Neuronal stem cell (in vitro differentiated cells): Measurements from ENCODE around the gene WDR35.

Experiments used
- DNase-seq: peaks from one replicate; pipeline ENCODE4 v3.0.0-alpha.2; 2013; ENCODE audit warnings: low spot score
- H2AFZ ChIP-seq: one replicate; pipeline ENCODE4 v1.6.1; 2013; ENCODE audit warnings: mild to moderate bottlenecking, low read length, inconsistent platforms
- H2AK5ac ChIP-seq: 2 replicates; pipeline ENCODE4 v1.6.1; 2013; ENCODE audit warnings: low read depth, mild to moderate bottlenecking, inconsistent platforms, low read length, moderate library complexity, mixed read lengths
- H2BK120ac ChIP-seq: 2 replicates; pipeline ENCODE4 v1.6.1; 2013; ENCODE audit warnings: low read depth, mild to moderate bottlenecking, inconsistent platforms, low read length, moderate library complexity, mixed read lengths
- H2BK12ac ChIP-seq: one replicate; pipeline ENCODE4 v1.6.1; 2013; ENCODE audit warnings: low read length, inconsistent platforms
- H2BK15ac ChIP-seq: 2 replicates; pipeline ENCODE4 v1.6.1; 2013; ENCODE audit warnings: mild to moderate bottlenecking, low read length, inconsistent platforms, mixed read lengths
- H2BK5ac ChIP-seq: one replicate; pipeline ENCODE4 v1.6.1; 2013; ENCODE audit warnings: inconsistent platforms, mild to moderate bottlenecking, low read length, moderate library complexity
- H3K14ac ChIP-seq: one replicate; pipeline ENCODE4 v1.6.1; 2013; ENCODE audit warnings: low read length, inconsistent platforms
- H3K18ac ChIP-seq: 2 replicates; pipeline ENCODE4 v1.6.1; 2013; ENCODE audit warnings: low read length, inconsistent platforms
- H3K23ac ChIP-seq: 2 replicates; pipeline ENCODE4 v1.6.1; 2013; ENCODE audit warnings: low read depth, mild to moderate bottlenecking, mixed read lengths, low read length, inconsistent platforms; ENCODE audit not compliant: poor library complexity
- H3K27ac ChIP-seq: replicated peaks from 3 replicates; pipeline ENCODE4 v1.5.1; 2013; ENCODE audit warnings: low read length, inconsistent platforms
- H3K27me3 ChIP-seq, 3 experiments: 2 replicates each; pipeline ENCODE4 v1.6.1; 2013; ENCODE audit warnings: low read length in 3 of 3, mild to moderate bottlenecking in 2 of 3, inconsistent platforms in 1 of 3, low read depth in 1 of 3, mixed read lengths in 1 of 3, moderate library complexity in 1 of 3; ENCODE audit not compliant: control insufficient read depth in 3 of 3, insufficient read depth in 3 of 3
- H3K36me3 ChIP-seq, 2 donors: replicated peaks in 1 of 2; 2 replicates each; pipeline ENCODE4 v1.6.1; 2013; ENCODE audit warnings: low read length in 2 of 2; ENCODE audit not compliant: control insufficient read depth in 2 of 2, insufficient read depth in 2 of 2
- H3K4ac ChIP-seq: 2 replicates; pipeline ENCODE4 v1.6.1; 2013; ENCODE audit warnings: inconsistent platforms, mild to moderate bottlenecking, low read length, moderate library complexity
- H3K4me1 ChIP-seq, 2 donors: 1 replicate in 1 of 2; 2 replicates in 1 of 2; pipeline ENCODE4 v1.6.1; 2013; ENCODE audit warnings: low read length in 2 of 2, low read depth in 1 of 2; ENCODE audit not compliant: control insufficient read depth in 2 of 2, insufficient read depth in 1 of 2
- H3K4me2 ChIP-seq: one replicate; pipeline ENCODE4 v1.6.1; 2013; ENCODE audit warnings: mild to moderate bottlenecking, low read length, inconsistent platforms; ENCODE audit not compliant: insufficient read depth, poor library complexity, severe bottlenecking
- H3K4me3 ChIP-seq, 2 donors: 2 replicates each; pipeline ENCODE4 v1.5.1; 2013; ENCODE audit warnings: low read length in 2 of 2, mild to moderate bottlenecking in 2 of 2, inconsistent platforms in 1 of 2, moderate library complexity in 1 of 2
- H3K79me1 ChIP-seq: one replicate; pipeline ENCODE4 v1.6.1; 2013; ENCODE audit warnings: low read depth, mild to moderate bottlenecking, inconsistent platforms, low read length, moderate library complexity
- H3K9ac ChIP-seq: one replicate; pipeline ENCODE4 v1.6.1; 2013; ENCODE audit warnings: mild to moderate bottlenecking, low read depth, low read length, inconsistent platforms; ENCODE audit not compliant: poor library complexity
- H3K9me3 ChIP-seq, 2 donors: replicated peaks in 1 of 2; 2 replicates each; pipeline versions ENCODE3 to v1.6.1; 2013; ENCODE audit warnings: low read length in 2 of 2, mild to moderate bottlenecking in 2 of 2, inconsistent platforms in 1 of 2, low read depth in 1 of 2, mixed read lengths in 1 of 2, moderate library complexity in 1 of 2; ENCODE audit not compliant: control insufficient read depth in 2 of 2, insufficient read depth in 1 of 2
- H4K8ac ChIP-seq: one replicate; pipeline ENCODE4 v1.6.1; 2013; ENCODE audit warnings: low read depth, mild to moderate bottlenecking, inconsistent platforms, low read length, moderate library complexity
- H4K91ac ChIP-seq: one replicate; pipeline ENCODE4 v1.6.1; 2013; ENCODE audit warnings: low read length, low read depth, mild to moderate bottlenecking, inconsistent platforms; ENCODE audit not compliant: poor library complexity
- WGBS, 2 donors: extraction: QIAGEN DNeasy Blood & Tissue Kit; methylation state at CpG; one replicate each; pipeline ENCODE4 v1.1.7; 2013; ENCODE audit warnings: missing lambda C conversion rate in 2 of 2, mixed read lengths in 1 of 2; ENCODE audit not compliant: insufficient read length in 2 of 2, insufficient replicate concordance in 1 of 2; ENCODE audit errors: extremely low coverage in 2 of 2; 5-methylcytosine and 5-hydroxymethylcytosine counted together

The WDR35 gene

GRCh38 chr2:19874726-19875125 is 115.2 kb downstream of the WDR35 start:
- DNase-seq = no peak
- H3K27me3 ChIP-seq = peaks cover 0 to 16% (median 2%) of the 10 kb centered on the region in 3 experiments
- H3K23ac ChIP-seq = no peak overlapping the region
- no peak overlapping the region for H2BK12ac ChIP-seq
- no peak overlapping the region for H3K18ac ChIP-seq
- H3K9ac ChIP-seq = no peak overlapping the region
- no peak overlapping the region for H3K4ac ChIP-seq
- no peak overlapping the region for H3K4me3 ChIP-seq
- H3K14ac ChIP-seq = no peak overlapping the region
- WGBS, 2 donors = no CpG with 5 or more reads among the region's 3 CpGs
- H2AK5ac ChIP-seq = no peak overlapping the region
- H2BK120ac ChIP-seq = no peak overlapping the region
- H3K9me3 ChIP-seq = no peaks in the 10 kb centered on the region
- no peak overlapping the region for H4K8ac ChIP-seq
- H2BK5ac ChIP-seq = no peak overlapping the region
- no peak overlapping the region for H2AFZ ChIP-seq
- no peaks in the 10 kb centered on the region for H3K36me3 ChIP-seq
- no peak overlapping the region for H4K91ac ChIP-seq
- no peaks in the 10 kb centered on the region for H3K79me1 ChIP-seq
- H2BK15ac ChIP-seq = no peak overlapping the region
- no peak overlapping the region for H3K4me2 ChIP-seq
- H3K4me1 ChIP-seq = no peaks in the 10 kb centered on the region
- no peak overlapping the region for H3K27ac ChIP-seq

- H2BK120ac ChIP-seq = no peak overlapping the region
- no peak overlapping the region for H3K18ac ChIP-seq
- no peak overlapping the region for H4K91ac ChIP-seq
- no peaks in the 10 kb centered on the region for H3K36me3 ChIP-seq
- no peak overlapping the region for H3K14ac ChIP-seq
- peaks cover 0 to 3% of the 10 kb centered on the region in 2 donors for H3K4me1 ChIP-seq
- H4K8ac ChIP-seq = no peak overlapping the region
- H3K9me3 ChIP-seq = no peaks in the 10 kb centered on the region
- no peaks in the 10 kb centered on the region for H3K79me1 ChIP-seq
- no peak overlapping the region for H3K4ac ChIP-seq
- H3K27ac ChIP-seq = no peak overlapping the region
- H2AK5ac ChIP-seq = no peak overlapping the region
- H2AFZ ChIP-seq = no peak overlapping the region
- H3K27me3 ChIP-seq = peaks cover 0 to 32% (median 8%) of the 10 kb centered on the region in 3 experiments
- DNase-seq = no peak
- H3K4me2 ChIP-seq = no peak overlapping the region
- WGBS, 2 donors = no CpG with 5 or more reads among the region's 5 CpGs
- no peak overlapping the region for H2BK5ac ChIP-seq
- no peak overlapping the region for H3K9ac ChIP-seq
- H2BK12ac ChIP-seq = no peak overlapping the region
- no peak overlapping the region for H2BK15ac ChIP-seq
- H3K23ac ChIP-seq = no peak overlapping the region
- no peak overlapping the region for H3K4me3 ChIP-seq
Observed at GRCh38 chr2:19873014-19873413, 116.9 kb downstream of the WDR35 start.

- H4K8ac ChIP-seq = no peak overlapping the region
- no peak overlapping the region for H2BK5ac ChIP-seq
- no peak overlapping the region for H3K27ac ChIP-seq
- H3K9ac ChIP-seq = no peak overlapping the region
- H3K4me3 ChIP-seq = no peak overlapping the region
- H3K79me1 ChIP-seq = no peaks in the 10 kb centered on the region
- H2AFZ ChIP-seq = no peak overlapping the region
- no peaks in the 10 kb centered on the region for H3K9me3 ChIP-seq
- H3K36me3 ChIP-seq = no peaks in the 10 kb centered on the region
- no peak overlapping the region for H2BK15ac ChIP-seq
- H3K4me1 ChIP-seq = peaks cover 0 to 3% of the 10 kb centered on the region in 2 donors
- H3K4ac ChIP-seq = no peak overlapping the region
- no peak overlapping the region for H2BK120ac ChIP-seq
- H4K91ac ChIP-seq = no peak overlapping the region
- no peak for DNase-seq
- no peak overlapping the region for H3K14ac ChIP-seq
- no peak overlapping the region for H2AK5ac ChIP-seq
- H3K23ac ChIP-seq = no peak overlapping the region
- no peak overlapping the region for H3K4me2 ChIP-seq
- H3K27me3 ChIP-seq = peaks cover 0 to 39% (median 8%) of the 10 kb centered on the region in 3 experiments
- no CpG with 5 or more reads among the region's 3 CpGs for WGBS, 2 donors
- no peak overlapping the region for H2BK12ac ChIP-seq
- H3K18ac ChIP-seq = no peak overlapping the region
Observed at GRCh38 chr2:19872302-19872701, 117.6 kb downstream of the WDR35 start.

- H3K4me3 ChIP-seq = no peak overlapping the region
- no peak overlapping the region for H2AFZ ChIP-seq
- WGBS, 2 donors = no CpG with 5 or more reads among the region's 2 CpGs
- no peak overlapping the region for H3K23ac ChIP-seq
- H3K4me1 ChIP-seq = peaks cover 0 to 3% of the 10 kb centered on the region in 2 donors
- no peak overlapping the region for H2BK12ac ChIP-seq
- peak overlapping the region; percentile 35 for H3K9ac ChIP-seq
- H3K79me1 ChIP-seq = no peaks in the 10 kb centered on the region
- peaks cover 0 to 44% (median 8%) of the 10 kb centered on the region in 3 experiments for H3K27me3 ChIP-seq
- H3K14ac ChIP-seq = no peak overlapping the region
- H3K4ac ChIP-seq = no peak overlapping the region
- DNase-seq = no peak
- no peak overlapping the region for H4K8ac ChIP-seq
- H3K27ac ChIP-seq = no peak overlapping the region
- H2BK15ac ChIP-seq = no peak overlapping the region
- no peak overlapping the region for H2BK5ac ChIP-seq
- H3K36me3 ChIP-seq = no peaks in the 10 kb centered on the region
- no peak overlapping the region for H2BK120ac ChIP-seq
- no peak overlapping the region for H4K91ac ChIP-seq
- no peak overlapping the region for H3K18ac ChIP-seq
- H3K4me2 ChIP-seq = no peak overlapping the region
- no peaks in the 10 kb centered on the region for H3K9me3 ChIP-seq
- H2AK5ac ChIP-seq = no peak overlapping the region
Observed at GRCh38 chr2:19871836-19872235, 118.1 kb downstream of the WDR35 start.
